ENCODE data around the gene CLEC19A. TPM values are rescaled to one million over a fixed set of nuclear protein-coding genes. Genes with fewer than 3 reads are reported as not detected.

CLEC19A gene
- total RNA-seq, 4 donors from 2014 or later: not detected

DNA sequence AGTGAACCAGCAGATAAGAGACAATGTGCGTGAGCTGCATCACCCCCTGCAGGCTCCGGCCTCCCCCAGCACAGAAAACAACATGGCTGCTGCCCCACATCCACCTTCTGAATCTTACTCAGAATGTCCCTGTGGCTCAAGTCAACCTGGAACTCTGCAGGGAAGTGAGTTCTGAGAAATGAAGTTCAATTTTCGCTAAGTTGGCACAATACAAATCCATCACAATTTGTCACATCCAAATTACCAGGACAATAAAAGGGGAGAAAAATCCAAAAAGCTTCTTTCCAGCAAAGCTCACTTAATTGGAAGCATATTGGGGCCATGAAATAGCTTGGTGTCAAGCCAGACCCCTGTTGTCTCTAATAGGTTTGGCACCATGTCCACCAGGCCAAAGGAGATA is 38.1 kb downstream of the CLEC19A start:
- TF ChIP-seq, protein P1, sequence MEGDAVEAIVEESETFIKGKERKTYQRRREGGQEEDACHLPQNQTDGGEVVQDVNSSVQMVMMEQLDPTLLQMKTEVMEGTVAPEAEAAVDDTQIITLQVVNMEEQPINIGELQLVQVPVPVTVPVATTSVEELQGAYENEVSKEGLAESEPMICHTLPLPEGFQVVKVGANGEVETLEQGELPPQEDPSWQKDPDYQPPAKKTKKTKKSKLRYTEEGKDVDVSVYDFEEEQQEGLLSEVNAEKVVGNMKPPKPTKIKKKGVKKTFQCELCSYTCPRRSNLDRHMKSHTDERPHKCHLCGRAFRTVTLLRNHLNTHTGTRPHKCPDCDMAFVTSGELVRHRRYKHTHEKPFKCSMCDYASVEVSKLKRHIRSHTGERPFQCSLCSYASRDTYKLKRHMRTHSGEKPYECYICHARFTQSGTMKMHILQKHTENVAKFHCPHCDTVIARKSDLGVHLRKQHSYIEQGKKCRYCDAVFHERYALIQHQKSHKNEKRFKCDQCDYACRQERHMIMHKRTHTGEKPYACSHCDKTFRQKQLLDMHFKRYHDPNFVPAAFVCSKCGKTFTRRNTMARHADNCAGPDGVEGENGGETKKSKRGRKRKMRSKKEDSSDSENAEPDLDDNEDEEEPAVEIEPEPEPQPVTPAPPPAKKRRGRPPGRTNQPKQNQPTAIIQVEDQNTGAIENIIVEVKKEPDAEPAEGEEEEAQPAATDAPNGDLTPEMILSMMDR (IDR thresholded peaks at IDR 0.05; ENCODE audit: low read depth): no peak

DNA sequence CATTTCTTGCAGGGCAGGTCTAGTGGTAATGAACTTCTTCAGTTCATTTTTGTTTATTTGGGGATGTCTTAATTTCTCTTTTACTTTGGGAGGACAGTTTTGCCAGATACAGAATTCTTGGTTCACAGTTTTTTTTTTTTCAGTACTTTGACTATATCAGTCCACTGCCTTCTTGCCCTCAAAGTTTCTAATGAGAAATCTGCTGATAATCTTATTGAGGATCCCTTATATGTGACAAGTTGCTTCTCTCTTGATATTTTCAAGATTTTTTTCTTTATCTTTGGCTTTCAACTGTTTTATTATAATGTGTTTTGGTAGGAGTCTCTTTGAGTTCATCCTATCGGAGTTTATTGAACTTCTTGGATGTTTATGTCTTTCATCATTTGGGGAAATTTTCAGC is 42.8 kb downstream of the CLEC19A start:
- TF ChIP-seq, protein P1 (IDR thresholded peaks at IDR 0.05; ENCODE audit: low read depth): no peak

DNA sequence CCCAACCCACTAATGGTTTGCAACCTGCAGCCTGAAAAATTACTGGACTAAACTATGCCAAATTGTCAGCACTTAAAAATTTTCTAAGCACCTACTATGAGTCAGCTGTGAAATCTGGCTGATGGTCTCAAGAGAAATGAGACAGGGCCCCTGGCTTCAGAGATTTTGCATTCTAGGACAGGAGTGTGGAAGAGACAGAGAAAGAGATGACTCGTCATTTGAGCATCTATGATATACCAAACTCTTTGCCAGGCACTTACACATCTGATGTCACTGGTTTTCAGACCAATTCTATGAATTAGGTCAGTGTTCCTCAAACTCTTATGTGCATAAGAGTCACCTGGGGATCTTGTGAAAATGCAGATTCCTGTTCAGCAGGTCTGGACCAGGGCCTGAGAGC is 44.4 kb downstream of the CLEC19A start:
- TF ChIP-seq, protein P1 (IDR thresholded peaks at IDR 0.05; ENCODE audit: low read depth): no peak

DNA sequence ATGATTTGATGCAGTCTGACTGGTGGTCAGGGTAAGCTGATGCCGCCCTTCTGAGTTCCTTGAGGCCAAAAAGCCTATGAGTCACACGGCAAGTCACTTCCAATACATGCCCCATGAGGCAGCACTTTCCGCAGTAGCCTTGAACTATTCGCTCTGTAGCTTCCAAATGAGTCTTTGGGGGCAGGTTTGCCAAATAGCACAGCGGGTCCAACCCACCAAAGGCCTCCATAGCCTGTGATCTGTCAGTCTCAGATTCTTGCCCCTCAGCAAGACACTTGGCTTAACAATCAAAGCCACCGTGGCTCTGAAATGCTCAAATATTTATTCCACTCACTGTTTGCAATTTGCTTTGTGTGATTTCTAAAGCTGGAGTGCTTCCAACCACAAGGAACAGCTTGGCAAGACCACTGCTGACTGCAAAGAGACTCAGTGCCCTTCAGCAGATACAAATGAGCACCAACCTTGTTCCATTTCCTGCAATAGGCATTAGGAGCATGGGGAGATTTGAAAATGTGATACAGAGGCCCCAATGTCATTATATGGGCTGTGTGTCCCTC is 45.4 kb downstream of the CLEC19A start:
- TF ChIP-seq, protein P1 (IDR thresholded peaks at IDR 0.05; ENCODE audit: low read depth): no peak

DNA sequence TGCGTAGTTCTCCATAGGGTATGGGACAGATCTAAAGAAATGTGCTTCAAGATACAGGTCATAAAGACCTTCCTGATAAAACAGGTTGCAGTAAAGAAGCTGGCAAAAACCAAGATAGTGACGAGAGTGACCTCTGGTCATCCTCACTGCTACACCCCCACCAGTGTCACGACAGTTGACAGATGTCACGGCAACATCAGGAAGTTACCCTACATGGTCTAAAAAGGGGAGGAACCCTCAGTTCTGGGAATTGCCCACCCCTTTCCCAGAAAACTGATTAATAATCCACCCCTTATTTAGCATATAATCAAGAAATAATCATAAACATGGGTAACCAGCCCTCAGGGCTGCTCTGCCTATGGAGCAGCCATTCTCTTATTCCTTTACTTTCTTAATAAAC is 46.3 kb downstream of the CLEC19A start:
- TF ChIP-seq, protein P1 (IDR thresholded peaks at IDR 0.05; ENCODE audit: low read depth): no peak

DNA sequence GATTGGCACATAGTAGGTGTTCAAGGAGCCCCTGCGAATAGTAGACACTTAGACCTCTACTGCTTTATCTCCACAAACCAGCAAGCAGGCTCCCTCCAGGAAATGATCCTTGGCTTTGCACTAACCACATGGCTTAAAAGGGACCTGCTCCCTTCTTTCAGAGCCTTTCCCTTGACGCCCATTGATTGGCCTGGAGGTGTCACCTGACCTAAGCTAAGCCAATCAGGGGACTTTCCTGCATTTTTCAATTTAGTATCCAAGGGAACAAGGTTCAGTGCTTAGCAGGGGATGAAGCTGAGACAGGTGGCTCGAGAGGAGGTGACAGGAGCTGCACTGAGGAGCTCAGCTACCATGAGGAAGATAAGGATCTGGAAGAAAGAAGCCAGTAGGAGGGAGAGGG is 52.8 kb downstream of the CLEC19A start:
- TF ChIP-seq, protein P1 (IDR thresholded peaks at IDR 0.05; ENCODE audit: low read depth): no peak

DNA sequence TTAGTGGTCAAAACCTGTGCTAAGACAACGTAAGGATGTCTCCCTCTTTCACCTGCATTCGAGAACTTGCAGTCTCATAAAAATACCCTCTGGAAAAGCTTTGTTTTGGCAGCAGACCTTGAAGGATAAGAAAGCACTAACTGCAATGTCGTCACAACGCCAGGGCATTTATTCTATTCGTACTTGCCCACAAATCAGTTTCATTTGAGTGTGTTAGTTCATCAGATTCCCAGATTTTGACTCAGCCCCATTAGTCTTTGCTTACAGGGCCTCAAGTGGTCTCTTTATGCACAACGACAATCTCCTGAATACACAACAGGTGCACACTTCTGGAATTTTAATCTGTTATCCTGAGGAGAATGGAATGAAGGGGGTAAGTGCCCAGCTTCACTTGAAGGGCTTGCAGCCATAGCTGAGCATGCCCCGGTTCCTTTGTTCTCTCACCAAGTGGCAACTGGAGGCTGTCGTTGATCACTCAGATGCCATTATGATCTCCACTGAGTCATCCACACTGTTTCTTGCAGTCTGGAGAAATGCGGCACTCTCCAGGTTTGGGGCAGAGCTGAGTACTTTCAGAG is 58.8 kb downstream of the CLEC19A start:
- TF ChIP-seq, protein P1 (IDR thresholded peaks at IDR 0.05; ENCODE audit: low read depth): no peak
